Islet precursor cell (in vitro differentiated cells): ENCODE results near the gene DBR1.
"Not testable (repeated sequence)": the region's sequence is repeated elsewhere in the genome, so short reads cannot be mapped to it uniquely, and the experiment has no call there.

Source experiments
- DNase-seq: peaks from one replicate; pipeline ENCODE4 v3.0.0-alpha.2; 2018

The DBR1 gene

DNA sequence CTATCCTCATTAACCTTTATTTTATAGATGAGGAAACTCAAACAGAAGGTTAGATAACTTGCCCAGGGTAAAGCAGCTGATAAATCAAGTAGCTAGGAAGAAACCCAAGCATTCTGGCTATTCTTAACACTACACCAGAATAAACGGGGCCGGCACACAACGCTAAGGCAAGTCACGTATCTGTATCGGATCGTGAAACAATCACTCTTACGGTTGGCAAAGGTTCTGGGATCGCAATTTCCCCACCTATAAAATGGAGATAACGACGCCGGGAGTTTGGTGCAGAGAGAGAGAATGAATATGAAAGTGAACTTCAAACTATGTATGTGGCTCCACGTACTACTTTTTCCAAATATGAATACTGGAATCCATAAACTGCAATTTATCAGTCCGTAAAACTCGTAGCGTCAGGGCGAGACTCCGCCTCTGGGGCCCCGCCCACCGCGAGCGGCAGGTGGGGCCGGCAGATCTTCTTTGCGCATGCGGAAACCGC, 12.1 kb upstream of the DBR1 start:
- DNase-seq, result peak; percentile 92

DNA sequence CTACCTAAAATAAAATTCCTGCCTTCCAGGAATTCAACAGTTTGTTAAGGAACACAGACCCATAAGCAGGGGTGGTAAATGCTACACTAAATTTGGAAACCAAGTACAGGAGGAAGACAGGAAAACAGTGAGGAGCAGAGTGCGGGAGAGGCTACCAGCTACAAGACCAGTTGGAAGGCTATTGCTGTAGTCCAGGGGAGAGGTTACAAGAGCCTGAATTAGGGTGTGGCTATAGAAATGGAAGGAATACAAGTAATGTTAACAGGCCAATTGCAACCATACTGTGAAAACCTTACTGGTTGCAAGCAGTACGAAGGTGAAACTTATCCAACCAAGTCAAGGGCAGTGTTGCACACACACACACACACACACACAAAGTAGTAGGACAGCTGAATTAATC, 11.5 kb upstream of the DBR1 start:
- no peak for DNase-seq

GRCh38 chr3:138184994-138185393, 10.3 kb upstream of the DBR1 start:
- peak; percentile 78 for DNase-seq

- no peak for DNase-seq
Measured at GRCh38 chr3:138180375-138181029, 5.8 kb upstream of the DBR1 start.

- DNase-seq, result no peak
Measured at GRCh38 chr3:138173769-138174420, 826 bp downstream of the DBR1 start.

GRCh38 chr3:138172625-138173024, 2.1 kb downstream of the DBR1 start:
- DNase-seq, result no peak

- no peak for DNase-seq
Measured at GRCh38 chr3:138165061-138165460, 9.7 kb downstream of the DBR1 start.

DNA sequence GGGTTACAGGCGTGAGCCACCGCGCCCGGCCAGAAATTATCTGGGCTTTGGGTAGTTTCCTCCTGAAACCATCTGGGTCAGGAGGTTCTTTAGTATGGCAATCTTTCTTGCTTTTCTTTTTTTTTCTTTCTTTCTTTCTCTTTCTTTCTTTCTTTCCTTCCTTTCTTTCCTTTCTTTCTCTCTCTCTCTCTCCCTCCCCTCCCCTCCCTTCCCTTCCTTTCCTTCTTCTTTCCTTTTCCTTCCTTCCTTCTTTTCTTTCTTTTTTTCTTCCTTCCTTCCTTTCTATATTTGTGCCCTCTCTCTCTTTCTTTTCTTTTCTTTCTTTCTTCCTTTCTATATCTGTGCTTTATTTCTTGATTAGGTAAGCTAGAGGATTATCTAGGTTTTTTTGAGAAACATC, 17.0 kb downstream of the DBR1 start:
- no peak for DNase-seq

DNA sequence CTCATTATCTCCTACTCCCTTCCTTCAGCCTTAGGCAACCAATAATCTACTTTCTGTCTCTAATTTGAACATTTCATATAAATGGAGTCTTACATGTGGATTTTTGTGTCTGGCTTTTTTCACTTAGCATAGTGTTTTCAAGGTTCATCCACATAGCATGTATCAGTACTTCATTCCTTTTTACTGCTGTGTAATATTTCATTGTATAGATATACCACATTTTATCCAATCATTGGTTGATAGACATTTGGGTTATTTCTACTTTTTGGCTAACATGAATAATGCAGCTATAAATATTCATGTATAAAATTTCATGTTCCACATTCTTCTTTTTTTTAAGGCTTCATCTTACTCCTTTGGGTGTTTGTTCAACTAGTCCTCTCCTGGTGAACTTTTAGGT, 20.2 kb downstream of the DBR1 start:
- DNase-seq, result no peak

DNA sequence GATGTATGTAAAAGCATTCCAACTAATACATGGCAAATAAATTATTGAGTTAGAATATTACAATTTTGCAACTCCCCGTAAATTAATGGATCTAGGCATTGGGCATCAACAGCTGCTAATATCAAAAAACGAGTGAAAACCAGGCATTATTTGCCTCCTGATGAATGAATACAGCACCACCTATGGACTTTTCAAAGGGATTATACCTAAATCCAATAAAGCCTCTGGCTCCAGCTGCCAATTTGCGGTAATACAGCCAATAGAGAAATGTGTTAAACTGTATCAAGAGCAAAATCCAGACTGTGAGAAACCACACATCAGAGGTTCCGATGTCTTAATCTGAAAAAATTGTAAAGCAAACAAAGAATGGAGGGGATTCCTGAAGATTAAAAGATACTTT, 26.2 kb downstream of the DBR1 start:
- DNase-seq, result no peak

- not testable (repeated sequence) for DNase-seq
Measured at GRCh38 chr3:138142181-138142580, 32.5 kb downstream of the DBR1 start.

GRCh38 chr3:138140940-138141339, 33.8 kb downstream of the DBR1 start:
- DNase-seq, result no peak

DNA sequence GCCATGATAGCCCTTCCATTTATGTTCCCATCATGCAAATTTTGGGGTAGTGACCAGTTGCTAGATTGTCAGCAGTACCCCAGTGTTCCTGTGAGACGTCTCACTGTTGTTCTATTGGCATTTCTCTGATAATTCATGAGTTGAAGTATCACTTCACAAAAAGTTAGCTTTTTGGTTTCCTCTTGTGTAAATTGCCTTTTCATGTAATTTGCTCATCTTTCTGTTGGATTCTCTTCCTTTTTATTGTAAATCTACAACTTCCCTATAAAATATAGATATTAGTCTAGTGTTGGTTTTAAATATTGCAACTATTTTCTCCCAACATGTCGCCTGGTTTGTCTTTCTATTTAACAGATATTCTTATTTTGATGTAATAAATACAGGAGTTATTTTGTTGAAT, 35.0 kb downstream of the DBR1 start:
- no peak for DNase-seq

- DNase-seq, result no peak
Measured at GRCh38 chr3:138137861-138138260, 36.9 kb downstream of the DBR1 start.

GRCh38 chr3:138136201-138136600, 38.5 kb downstream of the DBR1 start:
- no peak for DNase-seq

DNA sequence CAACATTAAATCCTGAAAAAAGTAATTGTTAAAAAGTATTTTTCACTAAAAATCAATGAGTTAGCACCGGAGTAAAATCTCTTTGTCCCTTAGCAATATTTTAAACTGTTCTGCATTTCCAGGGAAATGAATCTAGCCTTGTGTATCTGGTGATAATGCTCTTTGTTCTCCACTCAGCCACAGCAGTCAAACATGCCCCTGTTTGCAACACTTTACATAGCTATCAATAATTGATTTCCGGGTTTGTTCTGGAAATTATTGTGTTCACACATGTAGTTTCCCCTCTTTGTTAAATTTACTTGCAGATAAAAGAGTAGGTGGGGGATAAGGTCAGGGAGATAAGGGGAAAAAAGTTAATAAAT, 38.9 kb downstream of the DBR1 start:
- DNase-seq, result no peak

GRCh38 chr3:138135146-138135832, 39.4 kb downstream of the DBR1 start:
- DNase-seq, result no peak

DNA sequence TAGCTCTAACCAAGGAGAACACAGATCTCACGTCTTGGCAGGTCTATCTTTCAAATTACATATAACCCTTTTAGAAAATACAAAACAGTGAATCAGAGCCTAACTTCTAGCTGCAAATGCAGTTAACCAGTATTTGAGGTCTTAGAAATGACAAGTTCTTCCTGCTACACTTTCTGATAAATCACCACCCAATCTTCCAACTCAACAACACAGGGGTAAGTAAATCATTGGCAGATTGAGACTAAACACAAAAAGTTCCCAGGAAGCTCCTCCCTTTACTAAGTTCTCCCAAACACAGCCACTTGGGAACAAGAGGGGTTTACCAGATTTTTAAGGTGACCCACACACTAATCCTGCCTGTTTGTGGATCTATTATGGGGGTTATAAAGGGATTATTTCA, 42.5 kb downstream of the DBR1 start, which contains the start of gene A4GNT:
Gene A4GNT, minus strand, starts transcription at position 152 of the 400 bp plus-strand sequence. CDS start 1,134 bp downstream, outside the sequence.
- DNase-seq, result no peak

DNA sequence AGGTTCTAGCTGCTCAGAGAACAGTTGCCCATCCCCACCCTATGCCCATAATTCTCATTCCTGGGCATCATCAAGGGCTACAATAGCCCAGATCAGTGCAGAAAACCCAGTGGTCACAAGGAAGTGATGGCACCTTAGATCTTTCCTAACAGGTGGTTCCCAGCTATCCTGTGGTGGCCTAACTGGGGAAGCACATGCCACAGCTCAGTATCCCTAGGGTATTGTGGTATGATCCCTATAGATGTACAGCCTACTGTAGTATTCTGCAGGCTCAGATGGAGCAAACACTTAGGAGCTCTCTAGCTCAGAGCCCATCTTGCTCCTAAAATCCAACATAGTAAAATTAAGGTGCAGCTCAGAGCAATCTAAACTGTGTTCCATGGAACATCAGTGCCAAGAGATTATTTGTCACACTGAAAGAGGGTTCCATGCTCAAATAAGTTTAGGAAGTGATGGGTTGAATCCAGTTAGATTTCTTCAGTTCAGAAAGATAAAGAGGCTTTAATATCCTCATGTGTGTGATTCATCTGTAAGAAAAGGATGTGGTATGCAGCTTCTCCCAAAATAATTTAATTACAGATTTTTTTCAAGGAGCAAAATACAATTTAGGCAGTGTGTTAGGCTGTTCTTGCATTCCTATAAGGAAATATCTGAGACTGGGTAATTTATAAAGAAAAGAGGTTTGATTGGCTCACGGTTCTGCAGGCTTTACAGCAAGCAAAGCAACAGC, 46.9 kb downstream of the DBR1 start:
- DNase-seq, result no peak

- peak; percentile 97 for DNase-seq
Measured at GRCh38 chr3:138125548-138126221, 49.0 kb downstream of the DBR1 start.

DNA sequence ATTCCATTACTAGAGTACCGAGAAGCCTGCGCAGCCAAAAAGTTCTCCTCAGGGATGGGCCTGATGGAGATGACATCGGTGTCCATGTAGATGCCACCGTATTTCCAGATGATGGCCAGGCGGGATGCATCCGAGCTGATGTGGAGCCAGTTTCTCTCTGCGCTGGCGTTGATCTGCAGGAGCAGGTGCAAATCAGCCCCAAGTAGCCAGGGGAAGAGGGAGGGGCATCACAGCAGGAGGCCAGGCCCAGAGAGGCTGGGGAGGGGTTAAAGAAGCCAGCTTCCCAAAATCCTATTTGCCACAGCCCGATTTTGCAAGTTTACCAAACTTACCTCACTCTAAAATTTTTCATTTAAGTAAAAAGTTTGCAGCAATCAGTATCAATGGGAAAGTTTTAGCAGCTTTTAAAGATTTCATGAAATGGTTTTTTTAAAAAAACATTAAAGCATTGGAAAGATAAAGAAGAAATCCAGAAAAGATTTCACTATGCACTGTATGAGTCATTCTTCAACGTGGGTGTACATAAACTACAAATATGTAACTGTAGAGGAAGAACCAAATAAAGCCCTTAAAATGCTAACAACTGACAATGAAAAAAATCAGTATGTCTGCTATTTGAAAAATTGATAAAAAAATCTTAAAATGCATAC, 49.9 kb downstream of the DBR1 start:
- DNase-seq, result no peak

DNA sequence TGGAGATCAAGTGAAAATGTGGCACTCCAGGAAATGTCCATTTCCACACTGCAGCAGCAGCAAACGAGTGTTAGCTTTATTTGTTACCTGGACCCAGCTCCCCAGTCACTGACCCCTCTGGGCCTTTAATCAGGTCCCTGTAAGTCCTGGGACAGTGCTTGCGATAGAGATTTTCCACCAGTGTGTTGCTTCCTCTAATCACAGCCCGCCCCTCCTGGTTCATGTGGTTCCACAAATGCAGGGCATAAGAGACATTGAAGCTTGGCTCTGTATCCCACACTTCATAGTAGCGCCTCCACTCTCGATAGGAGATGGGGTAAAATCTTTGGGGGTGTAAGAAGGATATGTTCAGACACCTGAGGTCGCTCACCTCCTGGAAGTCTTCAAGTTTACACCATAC, 50.5 kb downstream of the DBR1 start:
- no peak for DNase-seq
